ENCODE measurements around the gene GRK3. TPM values are rescaled to one million over a fixed set of nuclear protein-coding genes. Genes with fewer than 3 reads are reported as not detected.
"Not testable (repeated sequence)": the region's sequence is repeated elsewhere in the genome, so short reads cannot be mapped to it uniquely, and the experiment has no call there.

Gene GRK3
- total and polyA plus RNA-seq, 10 of the 15 experiments (the other 5 are each of a cell fraction or from before 2014, with no cell fraction given): 3.1 to 35.1 (median 14.7) TPM

DNA sequence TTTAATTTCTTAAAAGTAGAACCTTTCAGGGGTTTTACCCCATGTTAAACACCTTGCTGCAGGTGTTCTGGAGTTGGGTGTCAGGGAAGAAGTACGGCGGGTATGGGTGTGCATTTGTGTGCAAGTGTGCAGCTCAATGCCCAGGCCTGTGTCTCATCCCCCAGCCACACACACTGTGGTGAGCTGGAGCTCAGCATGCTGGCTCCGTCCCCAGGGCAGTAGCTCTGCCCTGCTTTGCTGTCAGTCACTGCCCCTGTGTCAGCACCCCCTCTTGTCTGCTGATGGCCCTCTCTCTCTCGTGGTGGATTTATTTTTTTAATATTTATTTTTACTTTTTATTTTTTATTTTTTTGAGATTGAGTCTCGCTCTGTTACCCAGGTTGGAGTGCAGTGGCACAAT, 141.7 kb downstream of the GRK3 start (continued):
- TF ChIP-seq BHLHE40 (IDR thresholded peaks at IDR 0.05; ENCODE audit: borderline replicate concordance in 1 of 2, low read depth in 2 of 2, low read length in 1 of 2) (no peak), TAF1 (IDR thresholded peaks at IDR 0.05; ENCODE audit: borderline replicate concordance, low read depth, low read length) (no peak), PAX5 (IDR thresholded peaks at IDR 0.05; ENCODE audit: borderline replicate concordance, low read depth, low read length) (no peak), NFYA (IDR thresholded peaks at IDR 0.05; ENCODE audit: borderline replicate concordance, low read depth, low read length) (no peak), TCF12 (IDR thresholded peaks at IDR 0.05; ENCODE audit: low read depth, low read length) (no peak), SREBF1 (IDR thresholded peaks at IDR 0.05; ENCODE audit: low read length) (no peak)
- TF ChIP-seq, protein P1, sequence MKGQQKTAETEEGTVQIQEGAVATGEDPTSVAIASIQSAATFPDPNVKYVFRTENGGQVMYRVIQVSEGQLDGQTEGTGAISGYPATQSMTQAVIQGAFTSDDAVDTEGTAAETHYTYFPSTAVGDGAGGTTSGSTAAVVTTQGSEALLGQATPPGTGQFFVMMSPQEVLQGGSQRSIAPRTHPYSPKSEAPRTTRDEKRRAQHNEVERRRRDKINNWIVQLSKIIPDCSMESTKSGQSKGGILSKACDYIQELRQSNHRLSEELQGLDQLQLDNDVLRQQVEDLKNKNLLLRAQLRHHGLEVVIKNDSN (IDR thresholded peaks at IDR 0.05; ENCODE audit: borderline replicate concordance, extremely low read length, insufficient read depth, low read depth, low read length): no peak
- TF ChIP-seq, protein P2, sequence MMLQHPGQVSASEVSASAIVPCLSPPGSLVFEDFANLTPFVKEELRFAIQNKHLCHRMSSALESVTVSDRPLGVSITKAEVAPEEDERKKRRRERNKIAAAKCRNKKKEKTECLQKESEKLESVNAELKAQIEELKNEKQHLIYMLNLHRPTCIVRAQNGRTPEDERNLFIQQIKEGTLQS (IDR thresholded peaks at IDR 0.05; ENCODE audit: borderline replicate concordance, extremely low read depth, low read depth, low read length): no peak
- TF ChIP-seq, protein P3, sequence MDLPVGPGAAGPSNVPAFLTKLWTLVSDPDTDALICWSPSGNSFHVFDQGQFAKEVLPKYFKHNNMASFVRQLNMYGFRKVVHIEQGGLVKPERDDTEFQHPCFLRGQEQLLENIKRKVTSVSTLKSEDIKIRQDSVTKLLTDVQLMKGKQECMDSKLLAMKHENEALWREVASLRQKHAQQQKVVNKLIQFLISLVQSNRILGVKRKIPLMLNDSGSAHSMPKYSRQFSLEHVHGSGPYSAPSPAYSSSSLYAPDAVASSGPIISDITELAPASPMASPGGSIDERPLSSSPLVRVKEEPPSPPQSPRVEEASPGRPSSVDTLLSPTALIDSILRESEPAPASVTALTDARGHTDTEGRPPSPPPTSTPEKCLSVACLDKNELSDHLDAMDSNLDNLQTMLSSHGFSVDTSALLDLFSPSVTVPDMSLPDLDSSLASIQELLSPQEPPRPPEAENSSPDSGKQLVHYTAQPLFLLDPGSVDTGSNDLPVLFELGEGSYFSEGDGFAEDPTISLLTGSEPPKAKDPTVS (IDR thresholded peaks at IDR 0.05; ENCODE audit: low read depth, low read length): no peak
- TF ChIP-seq, protein P4, sequence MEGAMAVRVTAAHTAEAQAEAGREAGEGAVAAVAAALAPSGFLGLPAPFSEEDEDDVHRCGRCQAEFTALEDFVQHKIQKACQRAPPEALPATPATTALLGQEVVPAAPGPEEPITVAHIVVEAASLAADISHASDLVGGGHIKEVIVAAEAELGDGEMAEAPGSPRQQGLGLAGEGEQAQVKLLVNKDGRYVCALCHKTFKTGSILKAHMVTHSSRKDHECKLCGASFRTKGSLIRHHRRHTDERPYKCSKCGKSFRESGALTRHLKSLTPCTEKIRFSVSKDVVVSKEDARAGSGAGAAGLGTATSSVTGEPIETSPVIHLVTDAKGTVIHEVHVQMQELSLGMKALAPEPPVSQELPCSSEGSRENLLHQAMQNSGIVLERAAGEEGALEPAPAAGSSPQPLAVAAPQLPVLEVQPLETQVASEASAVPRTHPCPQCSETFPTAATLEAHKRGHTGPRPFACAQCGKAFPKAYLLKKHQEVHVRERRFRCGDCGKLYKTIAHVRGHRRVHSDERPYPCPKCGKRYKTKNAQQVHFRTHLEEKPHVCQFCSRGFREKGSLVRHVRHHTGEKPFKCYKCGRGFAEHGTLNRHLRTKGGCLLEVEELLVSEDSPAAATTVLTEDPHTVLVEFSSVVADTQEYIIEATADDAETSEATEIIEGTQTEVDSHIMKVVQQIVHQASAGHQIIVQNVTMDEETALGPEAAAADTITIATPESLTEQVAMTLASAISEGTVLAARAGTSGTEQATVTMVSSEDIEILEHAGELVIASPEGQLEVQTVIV (IDR thresholded peaks at IDR 0.05; ENCODE audit: borderline replicate concordance, partially characterized antibody): no peak

DNA sequence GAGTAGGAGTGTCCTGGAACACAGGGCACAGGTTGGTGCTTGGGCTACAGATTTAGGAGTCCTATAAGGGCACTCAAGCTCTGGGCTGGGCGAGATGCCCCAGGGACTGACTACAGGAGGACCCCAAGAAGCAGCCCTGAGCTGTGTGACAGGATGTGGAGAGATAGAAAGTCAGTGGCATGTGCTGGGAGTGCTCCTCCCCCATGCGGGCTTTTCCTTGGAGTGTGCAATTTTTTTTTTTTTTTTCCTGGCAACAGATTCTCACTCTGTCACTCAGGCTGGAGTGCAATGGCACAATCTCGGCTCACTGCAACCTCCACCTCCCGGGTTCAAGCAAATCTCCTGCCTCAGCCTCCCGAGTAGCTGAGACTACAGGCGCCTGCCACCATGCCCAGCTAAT, 144.0 kb downstream of the GRK3 start:
- H3K79me2 ChIP-seq (ENCODE audit: control insufficient read depth, insufficient read depth, low read length); H3K4me2 ChIP-seq (ENCODE audit: control insufficient read depth, insufficient read depth); H3K4me3 ChIP-seq; RAD21 ChIA-PET (ENCODE audit: unreplicated experiment); DNase-seq (ENCODE audit: low read depth, low spot score); H3K9ac ChIP-seq (ENCODE audit: control insufficient read depth, insufficient read depth, low read length); BruUV-seq (replicated peaks); ATAC-seq; H3K27me3 ChIP-seq (replicated peaks in 1 of 2; ENCODE audit: control insufficient read depth in 2 of 2, insufficient read depth in 2 of 2, low read length in 1 of 2); H3K4me1 ChIP-seq (ENCODE audit: control insufficient read depth, insufficient read depth, low read length); H2AFZ ChIP-seq (ENCODE audit: control insufficient read depth, low read depth, low read length); POLR2A ChIA-PET; H3K9me3 ChIP-seq (replicated peaks; ENCODE audit: control insufficient read depth, insufficient read depth, low read length); CTCF ChIA-PET; SMC1A ChIA-PET (ENCODE audit: uncharacterized antibody, unreplicated experiment); H3K27ac ChIP-seq (ENCODE audit: control insufficient read depth, insufficient read depth); in situ Hi-C loops (cut with MboI); FAIRE-seq; intact Hi-C loops (cut with micrococcal nuclease; ENCODE audit: unreplicated experiment); H4K20me1 ChIP-seq (ENCODE audit: control insufficient read depth, insufficient read depth): not testable (repeated sequence)
- H3K36me3 ChIP-seq (ENCODE audit: control insufficient read depth in 2 of 2, insufficient read depth in 2 of 2, low read length in 1 of 2): peaks cover 4 to 10% of the 10 kb centered on the region in 2 experiments
- 85% methylated on average over 6 of the region's 6 CpGs for WGBS (ENCODE audit: insufficient coverage, insufficient replicate concordance, low lambda C conversion rate, missing lambda C conversion rate)

All from GM12878 (cell line).